T follicular helper cell (primary cell): ENCODE data around the gene STARD4.

Source experiments
- DNase-seq: peaks from one replicate; pipeline ENCODE4 v3.0.0-alpha.2; 2020; ENCODE audit warnings: low read depth

Gene STARD4

GRCh38 chr5:111528056-111528455 is 15.7 kb upstream of the STARD4 start:
- no peak for DNase-seq

GRCh38 chr5:111520908-111521307 is 8.6 kb upstream of the STARD4 start:
- DNase-seq = no peak

GRCh38 chr5:111518777-111519176 is 6.4 kb upstream of the STARD4 start:
- no peak for DNase-seq

GRCh38 chr5:111517853-111518501 is 5.6 kb upstream of the STARD4 start:
- no peak for DNase-seq

GRCh38 chr5:111514087-111514486 is 1.8 kb upstream of the STARD4 start:
- DNase-seq = no peak

- no peak for DNase-seq
Measured at GRCh38 chr5:111513131-111513520, 791 bp upstream of the STARD4 start.

- DNase-seq = peak; percentile 6
Measured at GRCh38 chr5:111511831-111512374, 432 bp downstream of the STARD4 start.

- DNase-seq = no peak
Measured at GRCh38 chr5:111511174-111511830, 1.0 kb downstream of the STARD4 start.

GRCh38 chr5:111509119-111509518 is 3.2 kb downstream of the STARD4 start:
- no peak for DNase-seq

GRCh38 chr5:111507276-111507675 is 5.1 kb downstream of the STARD4 start:
- DNase-seq = no peak

GRCh38 chr5:111505096-111505495 is 7.2 kb downstream of the STARD4 start:
- DNase-seq = no peak

- DNase-seq = no peak
Measured at GRCh38 chr5:111502956-111503355, 9.4 kb downstream of the STARD4 start.

- no peak for DNase-seq
Measured at GRCh38 chr5:111498346-111498745, 14.0 kb downstream of the STARD4 start.

- DNase-seq = no peak
Measured at GRCh38 chr5:111495159-111495558, 17.2 kb downstream of the STARD4 start.

GRCh38 chr5:111494355-111494999 is 17.9 kb downstream of the STARD4 start:
- no peak for DNase-seq

- no peak for DNase-seq
Measured at GRCh38 chr5:111493031-111493430, 19.3 kb downstream of the STARD4 start.

GRCh38 chr5:111488353-111488752 is 24.0 kb downstream of the STARD4 start:
- no peak for DNase-seq

GRCh38 chr5:111486926-111487325 is 25.4 kb downstream of the STARD4 start:
- DNase-seq = no peak

GRCh38 chr5:111486055-111486454 is 26.3 kb downstream of the STARD4 start:
- no peak for DNase-seq

GRCh38 chr5:111480346-111480745 is 32.0 kb downstream of the STARD4 start:
- DNase-seq = no peak

GRCh38 chr5:111478898-111479297 is 33.4 kb downstream of the STARD4 start:
- no peak for DNase-seq

- DNase-seq = no peak
Measured at GRCh38 chr5:111478266-111478665, 34.1 kb downstream of the STARD4 start.

GRCh38 chr5:111472579-111472978 is 39.8 kb downstream of the STARD4 start:
- no peak for DNase-seq
